Ishikawa (cell line): Measurements from ENCODE around the gene ERICH4.

ENCODE experiments used
- CEBPB ChIP-seq: IDR thresholded peaks from 2 replicates; pipeline ENCODE4 v1.6.1; 2012
- CREB1 ChIP-seq: IDR thresholded peaks from 2 replicates; pipeline ENCODE4 v1.6.1; 2012; ENCODE audit warnings: low read depth
- EGR1 ChIP-seq: IDR thresholded peaks from 2 replicates; pipeline ENCODE4 v1.6.1; 2012
- EP300 ChIP-seq: IDR thresholded peaks from 2 replicates; pipeline ENCODE4 v1.6.1; 2012; ENCODE audit warnings: borderline replicate concordance
- FOXM1 ChIP-seq: IDR thresholded peaks from 2 replicates; pipeline ENCODE4 v1.6.1; 2012; ENCODE audit warnings: low read depth, borderline replicate concordance
- NFIC ChIP-seq: IDR thresholded peaks from 2 replicates; pipeline ENCODE4 v1.6.1; 2012
- RAD21 ChIP-seq: IDR thresholded peaks from 2 replicates; pipeline ENCODE4 v1.6.1; 2012; ENCODE audit warnings: low read depth
- TAF1 ChIP-seq: IDR thresholded peaks from 2 replicates; pipeline ENCODE4 v1.6.1; 2012; ENCODE audit warnings: low read depth, mild to moderate bottlenecking
- TCF12 ChIP-seq: IDR thresholded peaks from 2 replicates; pipeline ENCODE4 v1.6.1; 2012; ENCODE audit warnings: low read depth
- TEAD4 ChIP-seq: IDR thresholded peaks from 2 replicates; pipeline ENCODE4 v1.6.1; 2012
- YY1 ChIP-seq: IDR thresholded peaks from 2 replicates; pipeline ENCODE4 v1.6.1; 2012; ENCODE audit warnings: low read depth
- ZBTB7A ChIP-seq: IDR thresholded peaks from 2 replicates; pipeline ENCODE4 v1.6.1; 2012; ENCODE audit warnings: low read depth
- TF ChIP-seq, protein P1 (sequence below): IDR thresholded peaks from 2 replicates; pipeline ENCODE4 v1.6.1; 2012; ENCODE audit warnings: low read depth, mild to moderate bottlenecking
- TF ChIP-seq, protein P2 (sequence below): IDR thresholded peaks from 2 replicates; pipeline ENCODE4 v1.6.1; 2012
- TF ChIP-seq, protein P3 (sequence below): IDR thresholded peaks from 2 replicates; pipeline ENCODE4 v1.6.1; 2012

Gene ERICH4, protein sequence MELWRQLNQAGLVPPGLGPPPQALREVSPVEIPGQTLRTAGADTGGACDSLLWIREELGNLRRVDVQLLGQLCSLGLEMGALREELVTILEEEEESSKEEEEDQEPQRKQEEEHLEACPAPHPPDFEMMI

DNA sequence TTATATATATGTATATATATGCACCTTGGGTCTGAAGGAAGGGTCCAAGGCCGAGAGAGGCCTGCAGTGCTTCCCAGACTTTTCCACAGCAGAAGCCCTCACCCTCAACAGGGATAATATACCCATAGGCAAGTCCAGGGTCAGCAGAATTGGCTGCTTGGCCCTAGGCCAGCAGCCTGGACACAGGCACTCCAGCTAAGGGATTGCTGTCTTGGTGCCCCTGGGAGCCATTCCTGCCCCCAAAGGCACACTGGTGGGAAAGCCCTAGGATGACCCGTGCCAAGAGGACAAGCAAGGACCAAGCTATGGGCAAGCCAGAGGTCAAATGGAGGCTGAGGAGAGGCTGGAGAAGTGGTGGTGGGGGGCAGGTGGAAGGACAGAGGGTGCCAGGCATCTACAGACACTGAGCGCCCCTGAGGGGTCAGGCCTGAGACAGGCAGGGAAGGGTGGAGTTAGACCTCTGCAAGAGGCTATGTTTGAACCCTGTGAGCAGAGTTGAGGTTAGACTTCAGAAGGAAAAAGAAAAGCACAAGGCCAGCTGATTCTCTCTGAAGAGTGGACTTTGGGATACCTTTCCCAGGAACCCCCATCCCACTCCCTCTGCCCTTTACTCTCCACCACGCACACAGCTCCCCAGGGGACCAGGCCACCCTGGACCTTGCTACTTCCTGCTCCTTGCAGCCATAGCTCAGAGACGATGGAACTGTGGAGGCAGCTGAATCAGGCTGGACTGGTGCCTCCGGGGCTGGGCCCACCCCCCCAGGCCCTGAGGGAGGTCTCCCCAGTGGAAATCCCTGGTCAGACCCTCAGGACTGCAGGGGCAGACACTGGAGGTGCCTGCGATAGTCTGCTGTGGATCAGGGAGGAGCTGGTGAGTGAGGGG is at the start of gene ERICH4:
Gene ERICH4, plus strand, starts transcription at position 684 of the 883 bp plus-strand sequence. Its CDS starts 14 bp downstream, at position 698.
- TF ChIP-seq ZBTB7A = no peak

DNA sequence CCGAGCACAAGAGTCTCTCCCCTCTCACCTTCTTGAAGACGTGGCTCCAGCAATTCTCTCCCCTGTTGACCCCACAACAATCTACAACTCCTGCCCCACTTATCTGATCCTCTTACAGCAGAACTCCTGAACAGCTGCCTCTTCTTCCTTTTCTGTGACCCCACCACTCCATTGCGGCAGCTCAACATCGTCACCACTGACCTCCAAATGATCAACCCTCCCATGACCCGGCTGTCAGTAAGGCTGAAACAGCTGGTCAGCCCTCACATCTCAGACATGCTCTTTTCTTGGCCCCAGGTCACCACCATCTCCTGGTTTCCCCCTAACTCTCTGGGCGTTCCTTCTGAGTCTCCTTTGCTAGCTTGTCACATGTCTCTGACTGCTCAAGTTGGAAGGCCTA is 47.6 kb upstream of the ERICH4 start:
- TF ChIP-seq EGR1 = no peak
- no peak for TF ChIP-seq FOXM1
- TF ChIP-seq EP300 = no peak
- TF ChIP-seq, protein P1, sequence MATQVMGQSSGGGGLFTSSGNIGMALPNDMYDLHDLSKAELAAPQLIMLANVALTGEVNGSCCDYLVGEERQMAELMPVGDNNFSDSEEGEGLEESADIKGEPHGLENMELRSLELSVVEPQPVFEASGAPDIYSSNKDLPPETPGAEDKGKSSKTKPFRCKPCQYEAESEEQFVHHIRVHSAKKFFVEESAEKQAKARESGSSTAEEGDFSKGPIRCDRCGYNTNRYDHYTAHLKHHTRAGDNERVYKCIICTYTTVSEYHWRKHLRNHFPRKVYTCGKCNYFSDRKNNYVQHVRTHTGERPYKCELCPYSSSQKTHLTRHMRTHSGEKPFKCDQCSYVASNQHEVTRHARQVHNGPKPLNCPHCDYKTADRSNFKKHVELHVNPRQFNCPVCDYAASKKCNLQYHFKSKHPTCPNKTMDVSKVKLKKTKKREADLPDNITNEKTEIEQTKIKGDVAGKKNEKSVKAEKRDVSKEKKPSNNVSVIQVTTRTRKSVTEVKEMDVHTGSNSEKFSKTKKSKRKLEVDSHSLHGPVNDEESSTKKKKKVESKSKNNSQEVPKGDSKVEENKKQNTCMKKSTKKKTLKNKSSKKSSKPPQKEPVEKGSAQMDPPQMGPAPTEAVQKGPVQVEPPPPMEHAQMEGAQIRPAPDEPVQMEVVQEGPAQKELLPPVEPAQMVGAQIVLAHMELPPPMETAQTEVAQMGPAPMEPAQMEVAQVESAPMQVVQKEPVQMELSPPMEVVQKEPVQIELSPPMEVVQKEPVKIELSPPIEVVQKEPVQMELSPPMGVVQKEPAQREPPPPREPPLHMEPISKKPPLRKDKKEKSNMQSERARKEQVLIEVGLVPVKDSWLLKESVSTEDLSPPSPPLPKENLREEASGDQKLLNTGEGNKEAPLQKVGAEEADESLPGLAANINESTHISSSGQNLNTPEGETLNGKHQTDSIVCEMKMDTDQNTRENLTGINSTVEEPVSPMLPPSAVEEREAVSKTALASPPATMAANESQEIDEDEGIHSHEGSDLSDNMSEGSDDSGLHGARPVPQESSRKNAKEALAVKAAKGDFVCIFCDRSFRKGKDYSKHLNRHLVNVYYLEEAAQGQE = no peak
- TF ChIP-seq TCF12 = no peak
- TF ChIP-seq CREB1 = no peak
- no peak for TF ChIP-seq YY1
- no peak for TF ChIP-seq CEBPB
- TF ChIP-seq RAD21 = no peak
- no peak for TF ChIP-seq TAF1
- no peak for TF ChIP-seq ZBTB7A
- TF ChIP-seq, protein P2, sequence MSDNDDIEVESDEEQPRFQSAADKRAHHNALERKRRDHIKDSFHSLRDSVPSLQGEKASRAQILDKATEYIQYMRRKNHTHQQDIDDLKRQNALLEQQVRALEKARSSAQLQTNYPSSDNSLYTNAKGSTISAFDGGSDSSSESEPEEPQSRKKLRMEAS = no peak
- TF ChIP-seq, protein P3, sequence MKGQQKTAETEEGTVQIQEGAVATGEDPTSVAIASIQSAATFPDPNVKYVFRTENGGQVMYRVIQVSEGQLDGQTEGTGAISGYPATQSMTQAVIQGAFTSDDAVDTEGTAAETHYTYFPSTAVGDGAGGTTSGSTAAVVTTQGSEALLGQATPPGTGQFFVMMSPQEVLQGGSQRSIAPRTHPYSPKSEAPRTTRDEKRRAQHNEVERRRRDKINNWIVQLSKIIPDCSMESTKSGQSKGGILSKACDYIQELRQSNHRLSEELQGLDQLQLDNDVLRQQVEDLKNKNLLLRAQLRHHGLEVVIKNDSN = no peak

DNA sequence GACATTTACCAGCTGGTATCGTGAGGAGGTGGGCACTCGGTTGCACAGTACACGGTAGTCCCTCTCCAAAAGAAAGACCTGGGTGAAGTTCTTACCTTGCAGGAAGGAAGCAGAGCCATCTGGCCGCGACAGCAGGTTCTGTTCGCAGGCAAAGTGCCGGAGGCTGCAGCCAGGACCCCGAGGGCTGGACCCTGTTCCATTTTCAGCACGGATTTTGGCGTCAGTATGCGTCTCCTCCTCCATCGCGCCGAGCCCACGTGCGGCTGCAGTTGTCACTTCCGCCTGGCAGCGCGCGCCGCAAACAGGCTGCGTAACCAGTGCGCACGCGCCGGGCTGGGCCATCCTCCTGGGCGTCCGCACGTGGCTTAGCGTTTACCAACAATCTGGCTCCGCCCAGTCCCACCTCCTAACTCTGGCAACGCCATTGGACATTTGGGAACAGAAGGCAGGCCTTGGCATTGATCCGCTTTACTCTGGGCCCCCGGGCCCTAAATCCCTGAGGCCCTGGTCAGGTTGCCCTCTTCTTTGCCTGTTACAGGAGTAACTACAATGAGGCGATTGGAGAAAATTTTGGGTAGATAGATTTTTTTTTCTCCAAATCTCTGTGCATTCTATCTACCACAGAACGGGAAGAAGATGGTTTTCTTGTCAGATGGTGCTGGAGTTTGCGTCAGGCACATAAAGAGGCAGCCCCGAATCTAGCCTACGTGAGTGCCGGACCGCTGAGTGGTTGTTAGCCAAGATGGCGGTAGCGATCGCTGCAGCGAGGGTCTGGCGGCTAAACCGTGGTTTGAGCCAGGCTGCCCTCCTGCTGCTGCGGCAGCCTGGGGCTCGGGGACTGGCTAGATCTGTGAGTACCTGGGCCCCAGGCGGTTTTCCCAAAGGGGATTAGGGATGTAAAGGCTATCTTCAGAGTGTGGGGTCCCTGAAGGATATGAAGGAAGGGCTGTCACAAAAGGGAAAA is 45.6 kb upstream of the ERICH4 start, which contains the start of the genes BCKDHA and EXOSC5:
Gene BCKDHA, plus strand, starts transcription at position 733 of the 964 bp plus-strand sequence. Its CDS starts 10 bp downstream, at position 743.
Gene EXOSC5, minus strand, starts transcription at position 274 of the 964 bp plus-strand sequence. Its CDS starts 31 bp downstream, at position 243.
- TF ChIP-seq TAF1 (peak; percentile 73; the same call in 1 of the 2 replicates), EGR1 (no peak), TEAD4 (no peak), NFIC (peak; percentile 74), CREB1 (no peak), EP300 (no peak), TCF12 (peak; percentile 21; the same call in 1 of the 2 replicates), CEBPB (no peak), YY1 (peak; percentile 94), FOXM1 (0 out of 2 replicates have a peak, but pooled peaks have one; percentile 17), RAD21 (no peak), ZBTB7A (no peak)
- TF ChIP-seq, protein P2 = peak; percentile 100
- TF ChIP-seq, protein P3 = peak; percentile 91
- TF ChIP-seq, protein P1 = no peak

DNA sequence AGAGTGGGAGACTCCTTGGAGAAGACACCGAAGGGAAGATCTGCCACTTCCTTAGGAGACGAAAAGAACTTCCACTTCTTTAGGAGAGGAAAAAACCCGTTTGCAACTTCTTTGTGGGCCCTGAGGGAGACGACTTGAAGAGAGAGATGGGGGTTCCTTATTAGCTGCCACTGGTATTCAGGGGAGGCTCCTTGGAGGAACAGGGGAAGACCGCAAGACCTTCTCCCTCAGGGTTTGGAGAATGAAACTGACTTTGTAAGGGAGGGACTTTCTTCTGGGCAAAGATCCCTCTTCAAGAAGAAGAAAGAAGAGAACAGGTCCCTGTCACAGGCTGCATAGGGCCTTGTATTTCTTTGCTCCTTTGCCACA is 44.9 kb upstream of the ERICH4 start:
- TF ChIP-seq TAF1 (no peak), TCF12 (no peak), RAD21 (no peak), CEBPB (no peak), TEAD4 (no peak), EGR1 (no peak), ZBTB7A (no peak)
- TF ChIP-seq, protein P2 = no peak
